Raji (cell line): Measurements from ENCODE around the gene ATOH8.

Experiments used
- POLR2A ChIP-seq: IDR thresholded peaks from 2 replicates; pipeline ENCODE4 v1.6.1; 2011; ENCODE audit warnings: low read depth, low read length, control low read depth; ENCODE audit not compliant: insufficient read depth

The ATOH8 gene

GRCh38 chr2:85769236-85769982, 15.6 kb downstream of the ATOH8 start:
- no peak for TF ChIP-seq POLR2A

GRCh38 chr2:85769983-85770362, 16.2 kb downstream of the ATOH8 start:
- TF ChIP-seq POLR2A: no peak

- no peak for TF ChIP-seq POLR2A
Observed at GRCh38 chr2:85770369-85770768, 16.6 kb downstream of the ATOH8 start.

DNA sequence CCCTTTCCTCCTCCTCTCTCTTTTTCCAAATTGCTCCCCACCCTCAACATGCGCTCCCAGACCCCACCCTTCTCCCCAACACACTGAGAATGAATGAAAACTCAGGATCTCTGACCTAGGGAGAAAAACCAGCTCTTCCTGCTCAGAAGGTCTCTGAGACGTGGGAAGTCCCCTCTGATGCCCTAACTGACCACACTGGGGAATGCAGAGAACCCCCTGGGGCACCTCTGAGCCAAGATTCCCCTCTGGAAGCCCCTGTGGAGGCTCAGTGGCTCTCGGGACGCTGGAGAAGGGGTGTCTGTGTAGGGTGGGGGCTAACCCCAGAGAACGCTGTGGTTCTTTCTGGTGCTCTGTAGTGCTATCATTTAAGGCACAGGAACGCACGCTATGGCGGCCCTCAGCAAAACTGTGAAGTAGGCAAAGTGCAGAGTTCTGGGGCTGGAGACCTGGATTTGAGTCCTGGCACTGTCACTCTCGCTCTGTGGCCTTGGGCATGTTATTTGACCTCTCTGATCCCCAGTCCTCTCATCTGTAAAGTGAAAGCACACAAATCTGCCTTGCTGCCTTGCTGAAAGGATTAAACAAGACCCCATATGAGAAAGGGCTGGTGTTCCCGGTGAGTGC, 17.1 kb downstream of the ATOH8 start:
- no peak for TF ChIP-seq POLR2A

- TF ChIP-seq POLR2A: no peak
Observed at GRCh38 chr2:85771486-85771885, 17.7 kb downstream of the ATOH8 start.

- TF ChIP-seq POLR2A: no peak
Observed at GRCh38 chr2:85772019-85772745, 18.4 kb downstream of the ATOH8 start.

- no peak for TF ChIP-seq POLR2A
Observed at GRCh38 chr2:85772841-85773491, 19.2 kb downstream of the ATOH8 start.

- no peak for TF ChIP-seq POLR2A
Observed at GRCh38 chr2:85773692-85774091, 19.9 kb downstream of the ATOH8 start.

DNA sequence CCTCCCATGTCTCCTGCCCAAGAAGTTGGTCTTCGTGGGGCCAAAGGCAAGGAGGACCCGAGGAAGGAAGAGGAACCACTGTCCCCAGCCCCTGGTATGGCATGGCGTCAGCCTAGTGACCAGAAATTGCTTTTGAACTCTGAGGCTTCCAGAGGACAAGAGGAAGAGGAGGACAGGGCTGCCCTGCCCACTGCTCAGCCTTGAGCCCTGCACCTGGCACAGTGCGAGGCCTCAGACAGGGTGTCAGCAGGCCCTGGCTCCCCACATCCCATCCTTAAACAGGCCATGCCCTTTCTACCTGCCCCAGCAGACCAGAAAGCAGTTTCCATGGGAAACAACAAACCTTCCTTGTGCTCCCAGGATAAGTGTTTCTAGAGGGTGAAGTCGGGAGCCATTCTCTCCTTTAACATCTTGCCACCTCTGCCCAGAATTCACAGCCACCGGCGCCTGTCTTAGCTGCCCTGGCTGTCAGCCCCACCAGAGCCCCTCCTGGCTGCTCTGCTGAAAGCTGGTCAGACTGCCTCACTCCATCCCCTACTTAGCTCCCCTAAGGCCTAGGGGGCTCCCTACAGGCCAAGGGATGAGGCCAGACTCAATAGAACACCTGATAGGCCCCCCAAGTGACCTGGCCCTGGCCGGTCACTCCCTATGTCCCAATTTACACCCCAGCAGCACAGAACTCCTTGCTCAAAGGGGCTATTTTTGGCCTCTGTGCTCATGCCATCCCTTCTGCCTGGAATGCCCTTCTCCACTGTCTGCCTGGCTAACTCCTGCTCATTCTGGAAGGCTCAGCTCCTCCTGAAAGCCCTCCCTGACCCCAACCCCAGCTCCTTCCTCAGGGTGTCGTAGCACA, 20.6 kb downstream of the ATOH8 start:
- no peak for TF ChIP-seq POLR2A

DNA sequence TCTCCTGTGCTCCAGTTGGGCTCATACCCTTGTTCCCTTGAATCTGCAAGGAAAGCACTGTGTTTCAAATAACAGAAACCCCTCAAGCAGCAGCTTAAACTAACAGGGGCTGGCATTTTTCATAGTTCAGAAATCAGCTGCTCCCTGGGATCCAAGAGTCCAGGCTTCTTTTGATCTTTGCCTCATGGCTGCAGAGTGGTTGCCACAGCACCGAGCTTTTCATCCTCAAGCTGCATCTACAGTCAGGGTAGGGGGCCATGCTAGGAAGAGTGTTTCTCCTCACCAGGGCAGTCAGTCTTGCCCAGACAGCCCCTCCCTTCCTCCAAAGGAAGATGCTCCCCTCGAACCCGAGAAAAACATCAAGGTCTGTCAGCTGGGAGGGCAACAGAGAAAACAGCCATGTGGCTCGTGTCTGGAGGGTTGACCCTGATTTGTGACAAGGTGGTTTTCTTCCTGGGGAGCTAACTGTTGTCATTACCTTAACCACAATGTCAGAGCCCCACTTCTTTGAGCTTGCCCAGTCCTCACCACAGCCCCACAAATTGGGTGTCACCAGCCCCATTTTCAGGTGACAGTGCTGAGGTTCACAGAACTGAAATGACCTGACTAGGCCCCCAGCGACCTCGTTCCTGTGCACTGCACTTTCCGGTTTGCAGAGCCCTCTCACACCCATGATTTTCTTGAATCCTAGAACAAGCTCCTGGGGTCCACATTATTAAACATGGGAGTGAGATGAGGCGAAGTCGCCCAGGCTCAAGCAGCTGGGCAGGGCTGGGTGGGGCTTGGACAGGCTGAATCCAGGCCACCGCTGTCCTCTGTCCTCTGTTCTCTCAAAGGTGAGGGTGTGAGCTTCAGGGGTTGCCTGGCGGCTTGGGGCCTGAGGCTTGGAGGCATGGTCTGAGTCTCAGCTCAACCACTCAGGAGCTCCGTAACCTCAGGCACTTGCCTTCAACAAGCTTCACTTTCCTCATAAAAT, 21.9 kb downstream of the ATOH8 start:
- no peak for TF ChIP-seq POLR2A

DNA sequence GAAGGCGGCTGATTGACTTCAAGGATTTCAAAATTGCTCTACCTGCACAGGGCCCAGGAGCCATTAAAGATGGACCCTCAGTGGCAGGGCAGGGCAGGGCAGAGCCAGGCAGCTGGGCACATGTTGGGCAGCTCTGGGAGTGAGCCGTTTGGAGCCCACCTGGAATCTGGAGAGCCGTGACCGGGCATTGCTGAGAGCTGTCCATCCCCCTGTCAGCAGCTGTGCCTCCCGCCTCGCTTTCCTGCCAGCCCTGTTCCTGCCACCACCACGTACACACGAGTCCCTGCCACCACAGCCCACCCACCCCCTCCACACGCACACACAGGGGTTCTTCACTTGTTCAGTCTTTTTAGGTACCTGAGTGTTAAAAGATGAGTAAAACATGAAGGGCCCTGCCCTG, 22.9 kb downstream of the ATOH8 start:
- no peak for TF ChIP-seq POLR2A

DNA sequence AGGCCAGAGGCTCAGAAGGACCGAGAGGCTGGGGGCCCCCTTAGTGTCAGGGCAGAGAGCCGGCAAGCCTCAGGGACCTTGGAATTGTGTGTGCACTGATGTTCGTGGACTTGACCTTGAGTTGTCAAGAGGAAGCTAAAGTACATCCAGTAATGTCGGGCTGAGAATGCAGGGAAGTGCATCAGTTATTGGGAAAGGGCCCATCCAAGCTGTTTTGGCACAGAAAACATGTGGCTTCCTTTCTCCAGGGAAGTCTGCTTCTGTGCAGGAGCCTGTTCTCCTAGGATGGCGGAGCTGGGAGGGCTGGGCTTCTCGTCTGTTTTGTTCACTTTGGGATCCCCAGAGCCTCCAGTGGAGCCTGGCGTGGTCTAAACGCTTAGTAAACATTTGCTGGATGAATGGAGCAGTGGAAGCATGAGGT, 23.7 kb downstream of the ATOH8 start:
- TF ChIP-seq POLR2A: no peak

DNA sequence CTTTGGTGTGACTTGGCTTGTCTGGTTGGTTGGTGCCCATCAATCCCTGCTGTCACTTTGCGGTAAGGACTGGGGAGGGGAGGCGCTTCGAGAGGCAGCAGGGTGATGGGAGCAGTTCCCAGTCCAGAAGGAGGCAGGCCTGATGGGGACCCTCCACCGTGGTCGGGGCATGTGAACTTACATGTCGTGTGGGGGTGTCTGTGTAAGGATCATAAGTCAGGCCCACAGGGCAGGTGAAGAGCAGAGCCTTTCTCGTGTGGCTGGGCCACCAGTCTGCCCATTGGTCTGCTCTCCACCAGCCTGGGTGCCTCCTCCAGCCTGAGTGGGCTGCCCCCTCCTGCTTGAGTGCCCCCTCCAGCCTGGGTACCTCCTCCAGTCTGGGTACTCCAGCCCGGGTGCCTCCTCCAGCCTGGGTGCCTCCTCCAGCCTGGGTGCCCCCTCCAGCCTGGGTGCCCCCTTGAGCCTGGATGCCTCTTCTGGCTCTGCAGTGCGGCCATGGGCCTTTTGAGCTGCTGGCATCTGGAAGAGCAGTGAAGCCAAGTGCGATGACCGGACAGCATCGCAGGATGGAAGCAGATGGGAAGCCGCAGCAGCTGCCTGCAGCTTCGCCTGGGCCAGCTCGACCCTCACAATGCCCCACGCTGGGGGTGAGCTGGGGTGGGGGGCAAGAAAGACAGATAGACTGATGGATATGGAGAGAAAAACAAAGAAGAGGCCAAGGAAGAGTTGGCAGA, 25.0 kb downstream of the ATOH8 start:
- no peak for TF ChIP-seq POLR2A

DNA sequence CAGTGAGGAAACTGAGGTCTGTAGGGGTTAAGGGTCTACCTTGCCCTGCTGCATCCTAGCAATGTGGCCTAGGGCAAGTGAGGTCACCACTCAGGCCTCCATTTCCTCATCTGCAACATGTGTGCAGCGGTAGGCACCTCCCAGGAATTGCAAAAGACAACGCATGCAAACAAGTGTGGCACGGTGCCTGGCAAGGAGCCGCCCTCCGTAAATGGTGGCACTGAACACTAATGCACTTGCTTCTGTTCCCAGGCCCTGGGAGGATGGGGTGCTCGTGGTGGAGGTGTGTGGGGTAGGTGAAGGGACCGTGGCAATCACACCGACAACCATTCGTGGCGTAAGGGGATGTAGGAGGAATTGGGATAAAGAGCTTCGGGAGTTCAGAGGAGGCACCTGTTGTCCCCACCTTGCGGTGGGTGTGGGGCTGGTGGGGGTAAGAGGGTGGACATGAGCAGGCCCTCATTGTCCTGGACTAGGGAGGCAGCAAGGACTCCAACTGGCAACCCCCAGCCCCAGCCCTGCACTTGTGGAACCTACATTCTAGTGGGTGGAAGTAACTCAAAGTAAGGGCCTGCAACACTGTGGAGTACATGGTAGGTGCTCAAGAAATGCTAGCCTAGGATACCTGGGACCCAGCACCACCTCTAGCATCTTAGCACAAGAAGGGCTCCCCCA, 26.0 kb downstream of the ATOH8 start:
- no peak for TF ChIP-seq POLR2A
